HUES64 (cell line): ENCODE results near the gene PSPC1.
"Not testable (repeated sequence)": the region's sequence is repeated elsewhere in the genome, so short reads cannot be mapped to it uniquely, and the experiment has no call there.

Experiments
- H3K27ac ChIP-seq: 2 replicates; pipeline ENCODE4 v1.7.0; 2013; ENCODE audit warnings: low read depth, low read length, inconsistent platforms
- H3K27me3 ChIP-seq: 2 replicates; pipeline ENCODE4 v1.6.1; 2013; ENCODE audit warnings: mild to moderate bottlenecking, low read length; ENCODE audit not compliant: insufficient read depth
- H3K36me3 ChIP-seq: 2 replicates; pipeline ENCODE4 v1.6.1; 2013; ENCODE audit warnings: mild to moderate bottlenecking, low read length; ENCODE audit not compliant: insufficient read depth
- H3K4me1 ChIP-seq: 2 replicates; pipeline ENCODE4 v1.6.1; 2013; ENCODE audit warnings: mild to moderate bottlenecking, low read length, moderate library complexity; ENCODE audit not compliant: insufficient read depth
- H3K4me3 ChIP-seq: 2 replicates; pipeline ENCODE4 v1.5.1; 2013; ENCODE audit warnings: mild to moderate bottlenecking, low read length, moderate library complexity
- H3K9ac ChIP-seq: 2 replicates; pipeline ENCODE4 v1.6.1; 2013; ENCODE audit warnings: mild to moderate bottlenecking, low read depth, low read length
- H3K9me3 ChIP-seq: 2 replicates; pipeline ENCODE4 v1.6.1; 2013; ENCODE audit warnings: low read depth, low read length; ENCODE audit not compliant: insufficient read depth
- WGBS: fragments of 150-250, 120-280 bp; methylation state at CpG from one replicate; pipeline ENCODE4 v1.1.7; 2013; ENCODE audit warnings: missing lambda C conversion rate; 5-methylcytosine and 5-hydroxymethylcytosine counted together

Gene PSPC1

DNA sequence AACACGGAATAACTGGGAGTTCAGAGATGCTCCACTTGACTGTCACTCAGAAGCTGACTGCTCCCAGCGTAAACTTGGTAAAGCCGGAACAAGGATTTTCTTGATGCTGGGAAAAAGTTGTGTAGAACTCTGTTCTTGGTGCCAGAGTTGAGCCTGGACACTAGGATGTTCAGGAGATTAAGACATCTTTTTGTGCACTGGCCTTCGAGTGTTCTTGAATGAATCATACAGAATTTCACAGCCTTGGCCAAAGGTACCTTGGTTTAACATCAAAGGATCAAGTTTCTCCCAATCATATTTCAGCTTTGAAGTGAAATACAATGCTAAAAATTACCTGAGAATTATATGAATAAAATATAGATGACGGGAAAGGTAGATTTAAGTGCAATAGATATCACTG lies 81.8 kb downstream of the PSPC1 start:
- not testable (repeated sequence) for H3K36me3 ChIP-seq, H3K27me3 ChIP-seq, H3K9ac ChIP-seq, H3K4me3 ChIP-seq, H3K9me3 ChIP-seq, H3K27ac ChIP-seq
- peaks cover 20% of the 10 kb centered on the region for H3K4me1 ChIP-seq
- 73% methylated on average over 1 of the region's 5 CpGs for WGBS

DNA sequence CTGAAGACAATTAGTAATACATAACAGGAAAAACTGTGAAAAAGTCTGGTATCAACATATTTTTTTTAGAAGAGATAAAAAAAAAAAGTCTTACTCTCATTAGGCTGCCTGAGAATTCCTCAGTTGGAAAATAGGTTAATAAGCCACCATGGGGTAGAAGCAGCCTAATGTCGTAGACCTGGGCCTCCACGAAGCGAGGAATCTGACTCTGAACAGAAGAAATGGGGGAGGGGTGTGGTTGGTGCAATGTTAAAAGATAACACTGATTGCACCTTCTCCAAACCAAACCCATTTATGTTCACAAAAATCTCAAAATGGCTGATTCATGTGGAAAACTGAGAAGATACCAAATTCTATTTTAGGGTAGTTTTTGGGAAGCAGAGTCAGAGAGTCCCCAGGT lies 86.9 kb downstream of the PSPC1 start:
- H3K4me3 ChIP-seq, result peak overlapping the region; percentile 4; the same call in 1 of the 2 replicates
- H3K27ac ChIP-seq, result peak overlapping the region; percentile 53
- peaks cover 11% of the 10 kb centered on the region; the same call in 1 of the 2 replicates for H3K36me3 ChIP-seq
- no peaks in the 10 kb centered on the region for H3K27me3 ChIP-seq
- no peaks in the 10 kb centered on the region for H3K9me3 ChIP-seq
- 40% methylated on average over 3 of the region's 3 CpGs for WGBS
- H3K9ac ChIP-seq, result no peak overlapping the region
- peaks cover 42% of the 10 kb centered on the region for H3K4me1 ChIP-seq

GRCh38 chr13:19695428-19695827 lies 87.3 kb downstream of the PSPC1 start:
- no peak overlapping the region for H3K9ac ChIP-seq
- H3K4me3 ChIP-seq, result peak overlapping the region; percentile 4; the same call in 1 of the 2 replicates
- H3K27me3 ChIP-seq, result no peaks in the 10 kb centered on the region
- H3K4me1 ChIP-seq, result peaks cover 43% of the 10 kb centered on the region
- WGBS, result 60% methylated on average over 1 of the region's 1 CpG
- H3K36me3 ChIP-seq, result peaks cover 11% of the 10 kb centered on the region; the same call in 1 of the 2 replicates
- no peaks in the 10 kb centered on the region for H3K9me3 ChIP-seq
- H3K27ac ChIP-seq, result peak overlapping the region; percentile 53

DNA sequence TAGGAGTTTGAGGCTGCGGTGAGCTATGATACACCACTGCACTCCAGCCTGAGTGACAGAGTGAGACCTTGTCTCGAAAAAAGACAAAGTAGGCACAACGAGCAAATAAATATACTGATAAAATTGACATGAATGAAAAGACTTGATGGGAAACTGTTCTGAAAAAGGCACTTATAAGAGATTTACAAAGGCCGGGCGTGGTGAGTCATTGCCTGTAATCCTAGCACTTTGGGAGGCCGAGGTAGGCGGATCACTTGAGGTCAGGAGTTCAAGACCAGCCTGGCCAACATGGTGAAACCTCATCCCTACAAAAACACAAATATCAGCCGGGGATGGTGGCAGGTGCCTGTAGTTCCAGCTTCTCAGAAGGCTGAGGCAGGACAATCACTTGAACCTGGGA lies 91.3 kb downstream of the PSPC1 start:
- not testable (repeated sequence) for H3K4me3 ChIP-seq, H3K27me3 ChIP-seq, H3K9ac ChIP-seq, H3K27ac ChIP-seq, H3K9me3 ChIP-seq
- 93% methylated on average over 8 of the region's 8 CpGs for WGBS
- Histone ChIP-seq H3K4me1 (peaks cover 41% of the 10 kb centered on the region), H3K36me3 (peaks cover 11% of the 10 kb centered on the region; the same call in 1 of the 2 replicates)

GRCh38 chr13:19685437-19685836 lies 97.3 kb downstream of the PSPC1 start:
- H3K27me3 ChIP-seq, result no peaks in the 10 kb centered on the region
- no peak overlapping the region for H3K4me3 ChIP-seq
- peaks cover 9% of the 10 kb centered on the region; the same call in 1 of the 2 replicates for H3K36me3 ChIP-seq
- H3K9me3 ChIP-seq, result no peaks in the 10 kb centered on the region
- H3K27ac ChIP-seq, result peak overlapping the region; percentile 31; the same call in 1 of the 2 replicates
- H3K9ac ChIP-seq, result no peak overlapping the region
- peaks cover 57% of the 10 kb centered on the region for H3K4me1 ChIP-seq

DNA sequence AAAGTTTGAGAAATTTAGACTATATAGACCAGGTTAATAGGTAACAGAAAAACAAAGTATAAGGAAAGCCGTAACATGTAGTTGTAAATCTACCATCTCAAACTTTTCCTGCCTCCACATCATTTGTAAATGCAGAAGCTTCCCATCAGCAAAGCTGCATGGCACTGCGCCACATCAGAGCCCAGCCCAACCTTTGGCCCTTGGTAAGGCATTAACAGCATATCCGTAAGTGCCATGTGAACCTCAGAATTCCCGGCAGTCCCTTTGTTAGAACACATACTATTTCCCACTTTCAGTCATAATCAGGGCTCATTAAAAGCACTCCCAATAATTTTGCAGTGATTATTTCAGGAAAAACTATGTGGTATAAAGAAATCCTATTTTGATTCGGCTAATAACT lies 97.7 kb downstream of the PSPC1 start:
- 87% methylated on average over 4 of the region's 5 CpGs for WGBS
- Histone ChIP-seq H3K9me3 (no peaks in the 10 kb centered on the region), H3K4me3 (no peak overlapping the region), H3K36me3 (peaks cover 9% of the 10 kb centered on the region; the same call in 1 of the 2 replicates), H3K27ac (peak overlapping the region; percentile 31; the same call in 1 of the 2 replicates), H3K9ac (no peak overlapping the region), H3K4me1 (peaks cover 54% of the 10 kb centered on the region), H3K27me3 (no peaks in the 10 kb centered on the region)

GRCh38 chr13:19681517-19681916 lies 101.2 kb downstream of the PSPC1 start:
- Histone ChIP-seq H3K4me1 (peaks cover 46% of the 10 kb centered on the region), H3K9ac (peak overlapping the region; percentile 15; the same call in 1 of the 2 replicates), H3K27me3 (no peaks in the 10 kb centered on the region), H3K27ac (peak overlapping the region; percentile 74), H3K36me3 (peaks cover 20% of the 10 kb centered on the region), H3K9me3 (no peaks in the 10 kb centered on the region), H3K4me3 (peak overlapping the region; percentile 22; the same call in 1 of the 2 replicates)
- WGBS, result 23% methylated on average over 1 of the region's 2 CpGs

DNA sequence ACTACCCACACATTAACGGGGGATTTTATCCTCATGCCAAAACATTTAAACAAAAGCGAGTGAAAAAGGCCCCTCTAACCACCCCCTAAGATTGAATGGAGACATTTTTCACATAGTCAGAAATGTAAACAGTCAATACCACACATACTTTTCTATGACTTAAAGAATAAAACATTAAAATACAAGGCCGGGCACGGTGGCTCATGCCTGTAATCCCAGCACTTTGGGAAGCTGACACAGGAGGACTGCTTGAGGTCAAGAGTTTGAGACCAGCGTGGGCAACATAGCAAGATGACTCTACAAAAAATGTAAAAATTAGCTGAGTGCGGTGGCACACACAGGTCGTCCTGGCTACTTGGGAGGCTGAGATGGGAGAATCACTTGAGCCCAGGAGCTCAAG lies 102.0 kb downstream of the PSPC1 start:
- Histone ChIP-seq H3K4me3 (no peak overlapping the region), H3K9me3 (no peaks in the 10 kb centered on the region), H3K27ac (peak overlapping the region; percentile 11), H3K27me3 (no peaks in the 10 kb centered on the region), H3K4me1 (peaks cover 38% of the 10 kb centered on the region), H3K36me3 (peaks cover 28% of the 10 kb centered on the region), H3K9ac (no peak overlapping the region)
- 95% methylated on average over 7 of the region's 7 CpGs for WGBS

GRCh38 chr13:19676168-19676567 lies 106.6 kb downstream of the PSPC1 start:
- peaks cover 68% of the 10 kb centered on the region for H3K36me3 ChIP-seq
- no peak overlapping the region for H3K9ac ChIP-seq
- no peak overlapping the region for H3K4me3 ChIP-seq
- H3K9me3 ChIP-seq, result no peaks in the 10 kb centered on the region
- H3K27ac ChIP-seq, result no peak overlapping the region
- WGBS, result 92% methylated on average over 3 of the region's 3 CpGs
- no peaks in the 10 kb centered on the region for H3K27me3 ChIP-seq
- H3K4me1 ChIP-seq, result peaks cover 9% of the 10 kb centered on the region

DNA sequence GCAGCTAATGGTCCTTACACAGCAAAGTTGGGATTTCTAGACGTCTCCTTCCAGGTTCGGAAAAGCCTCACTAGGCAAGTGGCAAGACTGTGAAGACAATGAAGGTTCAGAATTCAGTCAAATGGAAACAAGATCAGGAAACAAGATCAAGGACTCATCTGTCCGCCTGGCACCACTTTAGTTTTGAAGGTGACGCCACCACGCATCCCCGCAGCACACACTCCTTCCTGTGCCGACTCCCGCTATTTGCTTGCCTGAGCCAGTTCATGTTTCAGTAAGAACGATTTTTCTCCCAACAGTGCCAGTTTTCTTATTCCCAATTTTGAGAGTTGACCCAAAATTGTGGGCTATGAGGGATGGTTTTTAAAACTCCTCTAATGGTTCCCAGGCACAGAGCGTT lies 107.8 kb downstream of the PSPC1 start:
- no peak overlapping the region for H3K27ac ChIP-seq
- H3K36me3 ChIP-seq, result peaks cover 81% of the 10 kb centered on the region
- 93% methylated on average over 10 of the region's 10 CpGs for WGBS
- no peaks in the 10 kb centered on the region for H3K9me3 ChIP-seq
- no peaks in the 10 kb centered on the region for H3K27me3 ChIP-seq
- no peak overlapping the region for H3K9ac ChIP-seq
- no peaks in the 10 kb centered on the region for H3K4me1 ChIP-seq
- H3K4me3 ChIP-seq, result no peak overlapping the region

DNA sequence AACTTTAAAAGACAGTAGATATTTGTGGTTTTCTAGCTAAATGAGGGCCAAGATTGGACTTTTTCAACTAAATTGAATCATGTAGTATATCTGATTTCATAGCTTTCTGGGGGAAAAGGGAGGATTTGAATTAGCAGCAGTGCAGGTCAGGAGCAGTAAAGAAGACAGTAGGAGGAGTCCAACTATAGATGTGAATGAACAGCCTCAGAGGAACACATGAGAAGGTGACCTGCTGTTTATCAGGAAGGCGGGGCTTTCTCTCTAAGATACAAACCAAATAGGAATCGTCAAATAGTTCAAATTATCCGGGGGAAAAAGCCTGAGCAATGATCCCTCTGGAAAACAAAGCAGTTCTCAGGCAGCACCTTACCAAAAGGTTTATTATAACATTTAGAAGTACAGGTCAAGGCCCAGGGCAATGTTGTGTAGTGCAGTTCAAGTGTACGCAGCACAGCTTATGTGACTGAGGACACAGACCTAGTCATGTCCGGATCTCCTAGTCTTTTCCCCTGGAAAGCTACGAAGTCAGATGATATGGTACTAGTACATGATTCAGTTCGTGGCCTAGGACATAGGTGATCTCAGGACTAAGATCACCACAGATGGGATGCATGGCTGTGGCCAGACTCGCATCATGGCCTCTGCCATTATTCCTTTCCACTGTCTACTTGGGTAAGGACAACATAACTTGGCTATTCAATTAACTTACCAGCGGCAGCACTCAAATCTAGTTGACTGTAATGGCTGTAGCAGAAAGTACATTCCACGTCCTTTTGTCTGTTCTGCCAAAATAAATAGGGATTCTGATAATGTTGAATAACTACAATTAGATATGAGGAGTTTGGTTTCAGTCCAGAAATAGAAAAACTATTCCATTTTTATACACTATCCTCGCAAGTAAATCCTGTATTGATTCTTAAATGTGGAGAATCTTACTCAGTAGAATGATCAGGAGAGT lies 109.0 kb downstream of the PSPC1 start:
- Histone ChIP-seq H3K27me3 (no peaks in the 10 kb centered on the region), H3K27ac (no peak overlapping the region), H3K9me3 (no peaks in the 10 kb centered on the region), H3K4me1 (no peaks in the 10 kb centered on the region), H3K9ac (no peak overlapping the region), H3K36me3 (peaks cover 85% of the 10 kb centered on the region), H3K4me3 (no peak overlapping the region)
- 96% methylated on average over 11 of the region's 11 CpGs for WGBS
